Astrocyte (in vitro differentiated cells and primary cell): ENCODE results near the gene MICAL2. TPM values are rescaled to one million over a fixed set of nuclear protein-coding genes. Genes with fewer than 3 reads are reported as not detected.

Experiments
- DNase-seq: peaks from one replicate; pipeline ENCODE4 v3.0.0-alpha.2; 2010; ENCODE audit warnings: low read depth
- FAIRE-seq: peaks from 2 replicates; lab custom pipeline; 2011; peaks lifted over from hg19 to GRCh38; lab: Jason Lieb, UNC
- H2AFZ ChIP-seq: 2 replicates; pipeline ENCODE4 v1.6.0; 2012; ENCODE audit warnings: low read depth, low read length, inconsistent platforms
- H3K27ac ChIP-seq: 2 replicates; pipeline ENCODE4 v1.5.1; 2011; ENCODE audit warnings: low read depth, low read length, inconsistent platforms
- H3K27me3 ChIP-seq: 2 replicates; pipeline ENCODE4 v1.6.0; 2011; ENCODE audit warnings: low read length, inconsistent platforms; ENCODE audit not compliant: insufficient read depth
- H3K36me3 ChIP-seq: 2 replicates; pipeline ENCODE4 v1.5.1; 2011; ENCODE audit warnings: low read length, inconsistent platforms; ENCODE audit not compliant: insufficient read depth
- H3K4me1 ChIP-seq: 2 replicates; pipeline ENCODE4 v1.5.1; 2011; ENCODE audit warnings: low read length, inconsistent platforms; ENCODE audit not compliant: insufficient read depth
- H3K4me2 ChIP-seq: 2 replicates; pipeline ENCODE4 v1.6.0; 2012; ENCODE audit warnings: low read length, inconsistent platforms
- H3K4me3 ChIP-seq: 2 replicates; pipeline ENCODE4 v1.5.1; 2011; ENCODE audit warnings: low read depth, mild to moderate bottlenecking, low read length, inconsistent platforms; ENCODE audit not compliant: insufficient read depth
- H3K79me2 ChIP-seq: 2 replicates; pipeline ENCODE4 v1.6.0; 2012; ENCODE audit warnings: mild to moderate bottlenecking, low read length, inconsistent platforms; ENCODE audit not compliant: insufficient read depth
- H3K9ac ChIP-seq: 2 replicates; pipeline ENCODE4 v1.6.0; 2012; ENCODE audit warnings: mild to moderate bottlenecking, low read length, inconsistent platforms
- H3K9me3 ChIP-seq: 2 replicates; pipeline ENCODE4 v1.5.1; 2012; ENCODE audit warnings: low read depth, mild to moderate bottlenecking, low read length, inconsistent platforms; ENCODE audit not compliant: insufficient read depth
- H4K20me1 ChIP-seq: 2 replicates; pipeline ENCODE4 v1.6.0; 2012; ENCODE audit warnings: low read length, inconsistent platforms; ENCODE audit not compliant: insufficient read depth
- H3K27ac Mint-ChIP-seq: one replicate; pipeline ENCODE4 v1.8.0; 2021; ENCODE audit warnings: mild to moderate bottlenecking, mixed read lengths; ENCODE audit not compliant: unreplicated experiment
- H3K27me3 Mint-ChIP-seq: one replicate; pipeline ENCODE4 v1.8.0; 2021; ENCODE audit warnings: low read depth, mixed read lengths; ENCODE audit not compliant: unreplicated experiment
- H3K36me3 Mint-ChIP-seq: one replicate; pipeline ENCODE4 v1.8.0; 2021; ENCODE audit warnings: low read depth, mixed read lengths; ENCODE audit not compliant: unreplicated experiment
- H3K4me1 Mint-ChIP-seq: one replicate; pipeline ENCODE4 v1.8.0; 2021; ENCODE audit warnings: low read depth, mixed read lengths; ENCODE audit not compliant: unreplicated experiment
- H3K4me3 Mint-ChIP-seq: one replicate; pipeline ENCODE4 v1.8.0; 2021; ENCODE audit warnings: mild to moderate bottlenecking, moderate library complexity, mixed read lengths; ENCODE audit not compliant: unreplicated experiment
- H3K9me3 Mint-ChIP-seq: one replicate; pipeline ENCODE4 v1.8.0; 2021; ENCODE audit warnings: mild to moderate bottlenecking, mixed read lengths; ENCODE audit not compliant: unreplicated experiment
- EZH2 ChIP-seq: IDR thresholded peaks from 2 replicates; pipeline ENCODE4 v1.6.1; 2012; ENCODE audit warnings: mild to moderate bottlenecking, low read length, inconsistent platforms; ENCODE audit not compliant: insufficient read depth
- total RNA-seq: library from RNA; stranded (reverse); gene quantifications from 2 replicates; pipeline ENCODE4 v1.2.1, GENCODE V29; 2021
- TF ChIP-seq, protein P1 (sequence below): IDR thresholded peaks from 2 replicates; pipeline ENCODE4 v1.5.1; 2011; ENCODE audit warnings: low read depth, mild to moderate bottlenecking, inconsistent platforms, low read length, moderate library complexity; ENCODE audit not compliant: insufficient read depth

MICAL2 gene
- total RNA-seq, 1 donor from 2014 or later = 357 TPM

DNA sequence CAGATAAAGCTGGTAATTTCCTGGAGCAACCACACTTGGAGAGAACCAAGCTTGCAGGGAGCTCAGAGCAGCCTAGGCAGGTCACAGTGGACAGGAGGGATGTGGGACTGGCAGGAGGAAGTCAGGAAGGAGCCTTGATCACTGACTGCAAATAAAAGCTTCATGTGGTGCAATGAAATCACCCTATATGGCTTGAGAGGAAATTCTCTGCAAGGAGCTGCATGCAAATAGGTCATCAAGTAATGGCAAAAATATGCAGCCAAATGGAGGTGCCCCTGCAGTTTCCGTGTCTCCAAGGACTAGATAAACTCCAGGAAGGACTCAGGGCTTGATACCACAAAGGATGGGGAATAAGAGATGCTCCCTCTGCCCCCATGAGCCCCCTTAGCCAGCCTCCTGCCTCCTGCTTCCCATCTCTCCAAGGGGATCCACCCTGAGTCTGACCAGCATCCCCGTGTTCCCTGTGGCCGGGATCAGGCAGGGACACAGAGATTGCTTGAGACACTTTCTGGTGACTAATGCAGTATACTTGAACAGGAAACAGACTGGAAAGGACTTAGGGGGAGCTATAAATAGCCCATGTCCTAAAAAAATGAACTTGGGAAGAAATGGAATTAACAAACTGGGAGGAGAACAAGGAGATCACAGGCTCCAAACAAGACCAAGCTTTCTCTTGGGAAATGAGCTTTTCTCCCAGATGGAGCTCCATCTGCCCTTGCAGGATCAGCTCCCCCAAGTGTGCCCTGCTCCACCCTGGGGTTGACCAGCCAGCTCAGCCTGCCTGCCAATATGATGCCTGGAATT, 23.9 kb upstream of the MICAL2 start:
- H3K4me3 Mint-ChIP-seq = peak overlapping the region; percentile 77
- no peaks in the 10 kb centered on the region for H3K27me3 Mint-ChIP-seq
- H3K4me2 ChIP-seq = peak overlapping the region; percentile 91
- H3K27ac ChIP-seq = peak overlapping the region; percentile 100
- no peaks in the 10 kb centered on the region for H3K27me3 ChIP-seq
- H3K9me3 Mint-ChIP-seq = peaks cover 2% of the 10 kb centered on the region
- no peaks in the 10 kb centered on the region for H4K20me1 ChIP-seq
- DNase-seq = peak; percentile 98
- H3K9ac ChIP-seq = peak overlapping the region; percentile 98
- peaks cover 59% of the 10 kb centered on the region for H3K4me1 Mint-ChIP-seq
- H3K36me3 ChIP-seq = no peaks in the 10 kb centered on the region
- FAIRE-seq = peak; percentile 65
- H3K4me3 ChIP-seq = peak overlapping the region; percentile 52
- TF ChIP-seq, protein P1, sequence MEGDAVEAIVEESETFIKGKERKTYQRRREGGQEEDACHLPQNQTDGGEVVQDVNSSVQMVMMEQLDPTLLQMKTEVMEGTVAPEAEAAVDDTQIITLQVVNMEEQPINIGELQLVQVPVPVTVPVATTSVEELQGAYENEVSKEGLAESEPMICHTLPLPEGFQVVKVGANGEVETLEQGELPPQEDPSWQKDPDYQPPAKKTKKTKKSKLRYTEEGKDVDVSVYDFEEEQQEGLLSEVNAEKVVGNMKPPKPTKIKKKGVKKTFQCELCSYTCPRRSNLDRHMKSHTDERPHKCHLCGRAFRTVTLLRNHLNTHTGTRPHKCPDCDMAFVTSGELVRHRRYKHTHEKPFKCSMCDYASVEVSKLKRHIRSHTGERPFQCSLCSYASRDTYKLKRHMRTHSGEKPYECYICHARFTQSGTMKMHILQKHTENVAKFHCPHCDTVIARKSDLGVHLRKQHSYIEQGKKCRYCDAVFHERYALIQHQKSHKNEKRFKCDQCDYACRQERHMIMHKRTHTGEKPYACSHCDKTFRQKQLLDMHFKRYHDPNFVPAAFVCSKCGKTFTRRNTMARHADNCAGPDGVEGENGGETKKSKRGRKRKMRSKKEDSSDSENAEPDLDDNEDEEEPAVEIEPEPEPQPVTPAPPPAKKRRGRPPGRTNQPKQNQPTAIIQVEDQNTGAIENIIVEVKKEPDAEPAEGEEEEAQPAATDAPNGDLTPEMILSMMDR = no peak
- TF ChIP-seq EZH2 = no peak
- H3K27ac Mint-ChIP-seq = peak overlapping the region; percentile 100
- peaks cover 3% of the 10 kb centered on the region for H3K36me3 Mint-ChIP-seq
- peaks cover 4% of the 10 kb centered on the region for H3K9me3 ChIP-seq
- H3K4me1 ChIP-seq = peaks cover 60% of the 10 kb centered on the region
- H3K79me2 ChIP-seq = peaks cover 4% of the 10 kb centered on the region
- H2AFZ ChIP-seq = no peak overlapping the region

DNA sequence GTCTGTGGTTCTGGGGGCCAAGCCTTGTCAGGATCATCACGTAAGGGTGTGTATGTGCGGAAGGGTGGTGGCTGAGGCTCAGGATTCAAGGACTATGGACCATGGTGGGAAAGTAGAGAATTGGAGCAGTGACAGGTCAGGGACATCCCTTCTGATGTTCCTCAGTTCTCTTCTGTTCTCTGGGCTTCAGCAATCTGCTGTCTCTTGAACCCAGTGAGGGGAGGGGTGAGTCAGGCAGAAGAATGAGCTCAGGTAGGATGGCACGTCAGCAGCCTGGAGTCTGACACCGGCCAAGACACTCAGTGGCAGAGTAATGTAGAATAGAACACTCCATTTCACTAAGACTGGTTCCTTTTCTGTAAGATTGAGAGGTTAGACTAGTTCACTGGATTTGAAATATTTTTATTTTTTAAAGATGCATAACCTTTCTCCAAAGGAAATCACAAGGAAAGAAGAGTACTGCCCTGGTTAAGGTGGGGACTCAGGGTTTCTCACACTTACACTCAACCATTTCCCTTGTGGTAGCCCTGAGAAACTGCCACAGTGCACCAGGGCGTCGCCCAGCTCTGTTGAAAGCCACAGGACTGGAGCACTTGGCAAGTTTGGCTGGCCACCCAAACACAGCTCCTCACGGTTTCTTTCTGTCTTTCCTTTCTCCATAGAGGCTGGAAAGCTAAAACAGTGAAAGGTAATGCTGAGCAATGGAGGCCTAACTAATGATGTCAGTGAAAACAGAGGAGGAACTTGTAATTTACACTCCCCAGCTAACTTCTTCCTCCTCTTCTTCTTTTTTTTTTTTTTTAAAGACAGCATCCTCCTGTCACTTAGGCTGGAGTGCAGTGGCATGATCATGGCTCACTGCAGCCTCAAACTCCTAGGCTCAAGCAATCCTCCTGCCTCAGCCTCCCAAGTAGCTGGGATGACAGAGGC, 23.1 kb upstream of the MICAL2 start:
- Mint-ChIP-seq H3K27me3 (no peaks in the 10 kb centered on the region), H3K27ac (peak overlapping the region; percentile 100), H3K4me3 (peak overlapping the region; percentile 77), H3K9me3 (peaks cover 2% of the 10 kb centered on the region), H3K36me3 (peaks cover 3% of the 10 kb centered on the region), H3K4me1 (peaks cover 63% of the 10 kb centered on the region)
- Histone ChIP-seq H3K36me3 (no peaks in the 10 kb centered on the region), H4K20me1 (no peaks in the 10 kb centered on the region), H3K79me2 (peaks cover 4% of the 10 kb centered on the region), H3K4me2 (peak overlapping the region; percentile 91), H2AFZ (no peak overlapping the region), H3K4me1 (peaks cover 61% of the 10 kb centered on the region), H3K27ac (peak overlapping the region; percentile 100), H3K9ac (peak overlapping the region; percentile 98), H3K9me3 (peaks cover 4% of the 10 kb centered on the region), H3K4me3 (peak overlapping the region; percentile 52), H3K27me3 (no peaks in the 10 kb centered on the region)
- TF ChIP-seq, protein P1 = peak; percentile 22
- TF ChIP-seq EZH2 = no peak
- no peak for FAIRE-seq
- DNase-seq = peak; percentile 71
